ENCODE measurements around the gene REEP2.

DNA sequence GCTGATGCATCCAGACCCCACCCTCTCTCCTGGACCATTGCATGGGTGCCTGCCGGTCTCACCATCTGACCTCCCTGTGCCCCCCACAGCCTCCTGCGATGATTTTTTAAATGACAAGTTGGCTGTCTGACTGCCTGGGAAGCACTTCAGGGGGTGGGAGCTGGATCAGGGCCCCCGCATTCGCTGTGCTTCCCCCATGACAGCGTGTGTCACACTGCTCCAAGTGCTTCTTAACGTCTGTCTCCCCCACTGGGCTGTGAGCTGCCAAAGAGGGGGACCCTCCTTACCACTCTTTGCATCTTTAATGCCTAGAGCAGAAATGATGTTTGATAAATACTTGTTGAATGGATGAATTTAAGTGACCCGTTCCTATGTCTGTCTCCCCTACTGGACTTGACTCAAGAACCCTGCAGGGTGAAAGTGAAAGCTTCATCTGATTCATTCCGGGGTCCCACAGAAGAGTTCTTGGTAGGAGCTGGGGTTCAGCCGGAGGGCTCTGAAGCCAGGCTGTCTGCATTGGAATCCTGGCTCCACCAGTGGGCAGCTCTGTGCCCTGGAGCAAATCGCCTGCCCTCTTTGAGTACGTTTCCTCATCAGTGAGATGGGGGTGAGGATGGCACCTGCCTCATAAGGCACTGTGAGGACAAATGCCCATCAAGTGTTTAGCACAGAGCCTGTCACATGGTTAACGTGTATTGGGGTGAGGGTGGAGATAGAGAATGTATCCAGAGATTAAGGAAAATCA lies 18.8 kb downstream of the REEP2 start:
- TF ChIP-seq, protein P1, sequence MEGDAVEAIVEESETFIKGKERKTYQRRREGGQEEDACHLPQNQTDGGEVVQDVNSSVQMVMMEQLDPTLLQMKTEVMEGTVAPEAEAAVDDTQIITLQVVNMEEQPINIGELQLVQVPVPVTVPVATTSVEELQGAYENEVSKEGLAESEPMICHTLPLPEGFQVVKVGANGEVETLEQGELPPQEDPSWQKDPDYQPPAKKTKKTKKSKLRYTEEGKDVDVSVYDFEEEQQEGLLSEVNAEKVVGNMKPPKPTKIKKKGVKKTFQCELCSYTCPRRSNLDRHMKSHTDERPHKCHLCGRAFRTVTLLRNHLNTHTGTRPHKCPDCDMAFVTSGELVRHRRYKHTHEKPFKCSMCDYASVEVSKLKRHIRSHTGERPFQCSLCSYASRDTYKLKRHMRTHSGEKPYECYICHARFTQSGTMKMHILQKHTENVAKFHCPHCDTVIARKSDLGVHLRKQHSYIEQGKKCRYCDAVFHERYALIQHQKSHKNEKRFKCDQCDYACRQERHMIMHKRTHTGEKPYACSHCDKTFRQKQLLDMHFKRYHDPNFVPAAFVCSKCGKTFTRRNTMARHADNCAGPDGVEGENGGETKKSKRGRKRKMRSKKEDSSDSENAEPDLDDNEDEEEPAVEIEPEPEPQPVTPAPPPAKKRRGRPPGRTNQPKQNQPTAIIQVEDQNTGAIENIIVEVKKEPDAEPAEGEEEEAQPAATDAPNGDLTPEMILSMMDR (conservative IDR thresholded peaks at IDR 0.05; ENCODE audit: low read length), result no peak
- TF ChIP-seq EZH2phosphoT487 (IDR thresholded peaks at IDR 0.05; ENCODE audit: borderline replicate concordance, low read depth, low read length), result no peak

All from OCI-LY7 (cell line).